ENCODE measurements around the gene EFCAB13.

GRCh38 chr17:47335101-47335936 is 11.6 kb downstream of the EFCAB13 start:
- no peak for TF ChIP-seq CTCF (IDR thresholded peaks at IDR 0.05)
- no peak for TF ChIP-seq POLR2A (IDR thresholded peaks at IDR 0.05)
